ENCODE data around the gene IGFL2.
"Not testable (repeated sequence)": the region's sequence is repeated elsewhere in the genome, so short reads cannot be mapped to it uniquely, and the experiment has no call there.

The IGFL2 gene

DNA sequence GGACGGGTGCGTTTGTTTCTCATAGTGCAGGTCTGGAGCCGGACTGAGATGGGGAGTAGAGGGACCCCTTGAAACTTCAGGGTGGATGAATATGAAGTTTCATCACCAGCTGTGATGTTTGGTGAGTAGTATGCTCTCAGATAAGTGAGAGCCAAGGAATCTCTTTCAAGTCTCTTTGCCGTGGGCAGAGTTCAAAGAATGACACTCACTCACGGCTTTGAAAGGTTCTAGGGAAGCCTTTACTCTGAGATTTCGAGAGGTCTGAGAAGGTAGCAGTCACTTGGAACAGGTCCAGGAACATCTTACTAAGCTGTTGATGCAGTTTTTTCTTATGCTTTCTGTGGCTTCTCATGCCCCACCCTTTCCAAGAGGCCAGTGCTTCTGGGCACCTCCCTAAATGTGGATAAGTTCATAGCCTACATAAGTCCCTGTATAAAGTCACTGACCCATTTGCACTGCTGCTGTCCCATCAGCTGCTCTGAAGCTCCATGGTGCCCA, at the start of gene IGFL2:
Gene IGFL2, plus strand, starts transcription at position 448 of the 498 bp plus-strand sequence. Its CDS starts 41 bp downstream, at position 489.
- FAIRE-seq = no peak

DNA sequence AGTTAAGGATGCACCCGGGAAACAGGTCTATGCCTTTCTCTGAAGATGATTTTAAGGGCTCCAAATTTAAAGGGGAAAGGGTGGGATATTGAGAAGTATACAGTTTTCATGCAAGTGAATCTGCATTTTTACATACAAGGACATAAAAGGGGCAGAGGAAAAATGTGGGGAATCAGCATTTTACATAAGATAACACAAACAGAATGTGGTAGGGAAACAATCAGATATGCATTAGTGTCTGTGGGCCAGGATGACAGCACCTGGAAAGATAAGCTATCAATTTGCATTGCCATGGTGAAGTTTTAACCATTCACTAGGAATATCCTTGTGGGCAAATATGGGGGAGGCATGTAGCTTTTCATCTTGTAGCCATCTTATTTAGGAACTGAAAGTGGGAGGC, 47.7 kb upstream of the IGFL2 start:
- FAIRE-seq = no peak

DNA sequence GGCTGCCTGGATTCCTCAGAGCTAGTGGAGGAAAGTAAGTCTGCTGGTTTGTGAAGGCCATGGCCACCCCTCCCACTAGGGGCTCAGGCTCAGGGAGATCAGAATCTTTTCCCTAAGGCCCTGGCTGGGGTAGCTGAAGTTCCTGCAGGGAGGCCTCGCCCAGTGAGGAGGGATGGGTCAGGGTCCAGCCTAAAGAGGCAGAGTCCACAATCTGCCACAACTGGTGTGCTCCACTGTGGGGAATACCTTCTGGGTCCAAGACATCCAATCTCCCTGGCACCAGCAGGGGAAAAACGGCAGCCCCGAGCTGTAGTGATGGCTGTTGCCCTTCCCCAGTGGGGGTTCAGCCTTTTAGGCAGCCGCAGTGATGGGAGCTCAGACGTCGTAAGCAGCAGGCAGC, 46.7 kb upstream of the IGFL2 start:
- FAIRE-seq = no peak

DNA sequence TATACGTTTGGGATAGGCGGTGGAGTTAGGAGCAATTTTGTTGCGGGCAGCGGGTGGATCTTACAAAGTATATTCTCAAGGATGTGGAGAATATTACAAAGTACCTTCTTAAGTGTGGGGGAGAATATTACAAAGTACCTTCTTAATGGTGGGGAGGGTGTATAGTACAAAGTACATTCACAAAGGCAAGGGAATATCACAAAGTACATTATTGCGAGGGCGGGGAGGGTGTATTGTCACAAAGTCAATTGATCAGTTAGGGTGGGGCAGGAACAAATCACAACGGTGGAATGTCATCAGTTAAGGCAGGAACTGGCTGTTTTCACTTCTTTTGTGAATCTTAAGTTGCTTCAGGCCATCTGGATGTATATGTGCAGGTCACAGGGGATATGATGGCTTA, 45.7 kb upstream of the IGFL2 start:
- not testable (repeated sequence) for FAIRE-seq

DNA sequence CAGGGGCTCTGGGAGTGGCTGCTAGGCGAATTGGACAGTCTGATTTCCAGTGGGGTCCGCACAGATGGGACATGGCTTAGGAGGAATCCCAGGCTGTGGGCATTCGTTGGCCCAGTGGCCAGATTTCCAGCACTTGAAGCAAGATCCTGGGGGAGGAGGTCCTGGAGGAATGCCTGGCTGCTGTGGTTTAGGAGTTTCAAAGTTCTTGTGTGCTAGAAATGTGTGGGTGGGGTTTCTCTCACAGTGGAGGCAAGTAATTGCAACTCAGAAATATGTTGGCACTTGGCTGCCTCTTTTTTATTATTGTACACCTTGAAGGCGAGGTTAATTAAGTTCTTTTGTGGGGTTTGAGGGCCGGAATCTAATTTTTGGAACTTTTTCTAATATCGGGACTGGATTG, 40.7 kb upstream of the IGFL2 start:
- no peak for FAIRE-seq

DNA sequence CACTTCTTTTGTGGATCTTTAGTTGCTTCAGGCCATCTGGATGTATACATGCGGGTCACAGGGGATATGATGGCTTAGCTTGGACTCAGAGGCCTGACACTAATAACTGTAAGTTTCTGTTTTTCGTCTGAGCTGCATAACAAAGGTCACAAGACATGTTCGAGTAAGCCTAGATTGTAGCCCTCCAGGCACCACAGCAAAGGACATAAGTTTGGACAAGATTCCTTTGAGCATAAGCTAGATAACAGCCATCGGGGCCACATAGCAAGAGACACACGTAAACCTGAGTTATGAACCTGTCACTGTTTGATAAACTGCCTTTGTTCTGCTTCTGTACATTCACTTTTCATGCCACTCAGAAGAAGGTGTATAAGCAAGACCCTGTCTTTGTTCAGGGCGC, 38.2 kb upstream of the IGFL2 start:
- no peak for FAIRE-seq

DNA sequence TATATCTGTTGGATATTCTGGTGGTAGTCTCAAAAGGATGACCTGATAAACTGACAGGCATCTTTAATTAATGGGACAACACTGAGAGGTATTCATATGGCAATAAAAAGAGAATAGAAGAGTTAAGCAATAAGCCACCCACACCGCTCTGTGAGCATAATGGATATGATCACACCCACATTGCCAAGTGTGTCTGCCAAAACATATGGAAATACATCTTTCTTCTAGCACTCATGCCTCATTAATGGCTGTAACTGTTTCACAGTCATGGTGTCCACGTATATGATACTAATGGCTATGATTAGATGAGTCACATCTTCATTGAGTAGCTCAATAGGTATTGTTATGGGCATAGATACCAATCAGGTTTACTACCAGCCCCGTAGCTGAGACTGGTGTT, 36.7 kb upstream of the IGFL2 start:
- no peak for FAIRE-seq

DNA sequence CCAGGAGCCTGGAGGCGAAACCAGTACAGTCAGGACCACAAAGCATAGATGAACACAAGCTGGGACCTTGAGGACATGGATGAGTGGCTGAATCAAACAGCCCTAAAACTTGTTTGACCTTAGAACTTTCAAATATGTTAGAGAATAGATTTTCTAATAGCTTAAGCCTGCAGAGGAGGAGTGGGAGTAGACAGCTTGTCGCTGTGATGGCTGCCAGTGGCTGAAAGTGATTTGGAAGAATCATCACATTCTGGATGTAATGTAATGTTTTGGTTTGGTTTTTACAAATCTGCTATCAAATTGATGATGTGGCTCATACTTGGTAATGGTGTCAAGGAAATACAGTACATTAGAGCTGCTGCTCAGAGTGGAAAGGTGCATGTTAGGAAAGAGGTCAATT, 35.5 kb upstream of the IGFL2 start:
- FAIRE-seq = no peak

DNA sequence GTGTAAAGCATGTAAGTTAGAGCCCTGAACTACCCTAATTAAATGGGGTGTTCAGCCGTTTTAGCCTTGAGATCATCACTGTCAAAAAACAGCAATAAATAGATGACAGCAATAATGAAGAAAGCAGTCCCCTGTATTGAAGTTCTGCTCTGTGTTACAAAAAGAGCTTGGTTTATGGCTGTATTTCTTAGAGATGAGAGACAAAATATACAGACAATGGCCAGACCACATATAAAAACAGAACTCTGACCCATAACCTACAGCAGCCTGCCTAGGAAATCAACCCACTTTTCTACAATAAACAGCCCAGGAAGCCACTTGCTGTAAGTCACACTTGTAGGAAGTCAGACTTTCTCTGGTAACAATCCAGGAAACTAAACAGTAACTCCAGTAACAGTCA, 34.3 kb upstream of the IGFL2 start:
- FAIRE-seq = no peak

DNA sequence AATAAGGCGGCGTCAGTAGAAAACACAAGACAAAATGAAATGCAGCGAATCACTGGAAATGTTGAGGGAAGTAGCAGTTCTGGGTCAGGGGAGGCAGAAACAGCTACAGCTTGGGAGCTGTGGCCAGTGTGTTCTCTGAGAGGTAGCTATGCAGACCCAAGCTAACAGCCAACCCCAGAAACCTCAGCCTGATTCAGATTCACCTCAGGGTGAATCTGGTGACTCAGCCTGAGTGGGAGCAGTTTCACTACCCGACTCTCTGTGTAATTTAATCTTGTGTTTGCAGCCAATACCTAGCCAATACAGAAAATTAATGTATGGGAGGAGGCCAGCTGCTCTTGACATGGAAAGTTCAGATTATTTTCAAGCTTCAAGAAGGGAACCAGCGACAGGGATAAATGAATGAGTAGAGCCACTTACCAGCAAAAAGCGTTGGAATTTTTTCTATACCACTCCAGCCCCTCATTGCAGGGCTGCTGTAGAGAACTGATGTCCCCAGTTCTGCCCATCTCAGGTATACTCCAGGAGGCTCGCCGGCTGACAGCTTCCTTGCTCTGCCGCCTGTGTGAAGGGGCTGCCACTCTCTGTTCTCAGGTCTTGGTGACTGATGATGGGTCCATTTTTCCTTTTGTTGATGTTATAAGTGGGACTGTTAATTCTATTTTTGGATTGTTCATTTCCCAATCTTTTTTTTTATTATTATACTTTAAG, 32.5 kb upstream of the IGFL2 start:
- no peak for FAIRE-seq

DNA sequence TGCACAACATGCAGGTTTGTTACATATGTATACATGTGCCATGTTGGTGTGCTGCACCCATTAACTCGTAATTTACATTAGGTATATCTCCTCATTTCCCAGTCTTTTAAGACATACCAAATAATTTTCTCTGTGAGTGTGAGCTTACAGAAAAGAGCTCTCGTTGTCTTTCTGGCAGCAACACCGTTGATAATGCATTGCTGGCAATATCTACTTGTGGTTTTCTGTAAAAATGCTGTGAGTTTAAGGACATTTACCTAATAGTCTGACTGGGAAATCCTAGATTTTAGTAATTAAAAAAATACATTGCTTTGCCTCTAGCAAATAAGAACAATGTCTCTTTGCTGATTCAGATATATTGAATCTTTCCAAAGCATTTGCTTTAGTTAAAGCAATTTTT, 31.9 kb upstream of the IGFL2 start:
- no peak for FAIRE-seq

DNA sequence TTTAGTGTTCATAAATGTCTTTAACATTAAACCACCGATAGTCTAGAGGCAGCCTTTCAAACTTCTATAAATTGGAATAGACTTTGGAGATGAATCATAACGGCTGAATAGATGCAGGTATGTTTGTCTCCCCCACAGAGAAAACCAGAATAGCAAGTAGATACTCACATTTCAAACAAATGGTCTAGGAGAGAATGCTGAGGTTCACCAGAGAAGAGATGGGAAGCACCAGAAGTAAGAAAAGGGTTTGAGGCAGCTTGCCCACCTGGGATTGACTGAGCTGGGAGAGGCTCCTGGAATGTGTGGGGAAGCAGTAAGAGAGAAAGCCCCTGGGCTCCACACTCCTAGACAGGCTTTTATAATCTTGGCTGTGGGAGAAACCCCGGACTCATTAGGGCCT, 29.9 kb upstream of the IGFL2 start:
- FAIRE-seq = no peak

DNA sequence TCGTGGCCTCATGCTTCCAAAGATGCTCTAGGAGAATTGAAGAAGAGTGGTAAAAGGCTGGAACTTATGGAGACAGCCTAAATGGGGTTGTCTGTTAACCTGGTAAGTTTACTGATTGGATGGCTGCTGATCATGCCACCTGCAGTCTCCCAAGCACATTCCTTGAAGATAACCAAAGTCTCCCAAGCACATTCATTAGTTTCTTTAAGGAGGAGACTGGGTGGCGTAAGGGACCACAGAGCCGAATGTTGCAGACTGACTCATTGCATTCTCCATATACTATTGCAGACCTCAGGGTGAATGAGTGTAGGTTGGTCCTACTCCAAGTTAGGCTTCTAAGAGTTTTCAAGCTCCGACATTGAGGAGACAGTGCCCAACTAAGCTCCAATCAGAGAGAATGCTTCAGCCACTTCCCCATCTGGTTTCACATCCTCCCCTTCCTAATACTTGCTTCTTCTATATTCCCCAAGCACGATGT, 23.4 kb upstream of the IGFL2 start, which contains the start of gene IGFL3:
Gene IGFL3, minus strand, starts transcription at position 51 of the 478 bp plus-strand sequence. Its CDS starts 39 bp downstream, at position 12.
- no peak for FAIRE-seq

DNA sequence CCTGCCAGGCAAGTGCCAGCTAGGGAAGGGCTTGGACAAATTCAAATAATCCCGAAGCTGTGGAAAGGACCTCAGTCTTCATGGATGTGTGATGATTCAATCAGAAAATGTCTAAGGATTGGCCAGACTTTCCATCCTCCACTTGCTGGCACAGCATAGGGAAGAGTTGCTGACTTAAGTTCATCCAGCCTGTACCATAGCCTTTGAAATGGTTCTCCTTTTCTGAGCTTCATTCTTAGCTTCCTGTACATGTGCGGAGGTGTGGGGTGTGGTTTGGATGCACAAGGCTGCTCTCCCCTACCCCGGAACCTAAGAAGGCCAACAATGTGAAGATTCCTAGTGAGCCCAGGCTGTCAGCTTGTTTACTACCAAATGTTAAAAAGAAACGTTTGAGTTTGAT, 22.6 kb upstream of the IGFL2 start:
- FAIRE-seq = no peak

DNA sequence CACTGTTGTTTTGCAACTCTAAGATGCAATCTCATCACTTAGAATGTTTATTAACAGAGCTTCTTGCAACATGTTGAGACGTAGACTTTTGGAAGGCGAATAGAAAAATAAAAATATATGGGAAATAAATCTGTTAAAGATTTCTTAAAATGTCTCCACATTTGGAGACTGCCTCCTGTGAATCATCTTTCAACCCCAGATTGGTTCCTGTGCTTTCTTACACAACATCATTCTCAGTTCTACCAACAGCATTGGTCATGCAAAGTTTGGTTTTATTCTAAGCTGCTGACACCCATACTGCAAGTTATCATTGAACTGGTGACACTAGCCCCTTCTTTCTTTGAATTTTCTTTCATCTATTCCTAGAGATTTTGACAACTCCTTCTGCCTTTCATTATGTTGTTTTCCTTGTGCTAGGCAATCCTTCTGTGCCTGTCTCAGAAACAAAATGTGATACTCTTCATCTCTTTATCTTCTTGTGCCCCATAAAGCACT, 21.9 kb upstream of the IGFL2 start:
- FAIRE-seq = no peak

DNA sequence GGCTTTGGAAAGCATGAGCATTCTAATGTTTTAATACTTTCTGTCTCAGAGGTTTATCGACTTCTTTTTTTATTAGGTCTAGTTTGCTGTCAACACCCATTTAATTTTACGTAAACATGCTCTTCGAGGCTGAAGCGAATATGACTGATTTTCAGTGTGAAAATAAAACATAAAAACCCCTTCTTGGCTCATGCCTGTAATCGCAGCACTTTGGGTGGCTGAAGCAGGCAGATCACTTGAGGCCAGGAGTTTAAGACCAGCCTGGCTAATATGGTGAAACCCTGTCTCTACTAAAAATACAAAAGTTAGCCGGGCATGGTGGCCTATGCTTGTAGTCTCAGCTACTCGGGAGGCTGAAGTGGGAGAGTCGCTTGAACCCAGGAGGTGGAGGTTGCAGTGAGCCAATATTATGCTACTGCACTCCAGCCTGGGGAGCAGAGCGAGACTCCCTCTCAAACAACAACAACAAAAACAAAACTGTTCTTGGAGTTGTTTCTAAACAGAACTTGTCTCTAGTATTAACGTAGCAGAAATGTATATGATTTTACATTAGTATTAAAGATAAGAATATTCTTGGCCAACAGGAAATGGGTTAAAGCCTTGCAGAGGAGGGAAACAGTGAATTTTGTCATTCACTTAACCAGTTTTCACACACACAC, 16.4 kb upstream of the IGFL2 start:
- FAIRE-seq = no peak

DNA sequence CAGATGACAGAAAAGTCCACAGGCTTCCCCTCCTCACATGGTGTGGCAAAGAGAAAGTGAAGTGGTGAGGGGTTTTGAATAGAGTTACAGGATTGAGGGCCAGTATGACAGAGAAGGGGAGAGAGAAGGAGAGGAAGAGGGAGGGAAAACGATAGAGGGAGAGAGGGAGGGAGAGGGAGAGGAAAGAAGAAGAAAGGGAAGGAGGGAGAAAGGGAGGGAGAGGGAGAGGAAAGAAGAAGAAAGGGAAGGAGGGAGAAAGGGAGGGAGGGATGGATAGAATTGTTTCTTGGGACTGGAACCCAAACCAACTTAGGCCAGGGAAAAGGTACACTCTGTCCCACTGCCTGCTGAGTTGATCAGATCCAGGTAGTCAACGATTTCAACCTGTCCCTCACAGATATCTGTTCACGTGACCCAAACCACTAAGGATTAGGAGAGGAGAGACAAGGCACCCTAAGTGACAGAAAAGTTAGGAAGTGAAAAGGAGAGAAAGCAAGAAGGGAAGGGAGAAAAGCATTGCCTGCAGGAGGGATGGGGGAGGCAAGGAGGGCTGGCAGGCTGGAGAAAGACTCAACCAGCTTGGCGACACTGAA, 15.4 kb upstream of the IGFL2 start:
- no peak for FAIRE-seq

DNA sequence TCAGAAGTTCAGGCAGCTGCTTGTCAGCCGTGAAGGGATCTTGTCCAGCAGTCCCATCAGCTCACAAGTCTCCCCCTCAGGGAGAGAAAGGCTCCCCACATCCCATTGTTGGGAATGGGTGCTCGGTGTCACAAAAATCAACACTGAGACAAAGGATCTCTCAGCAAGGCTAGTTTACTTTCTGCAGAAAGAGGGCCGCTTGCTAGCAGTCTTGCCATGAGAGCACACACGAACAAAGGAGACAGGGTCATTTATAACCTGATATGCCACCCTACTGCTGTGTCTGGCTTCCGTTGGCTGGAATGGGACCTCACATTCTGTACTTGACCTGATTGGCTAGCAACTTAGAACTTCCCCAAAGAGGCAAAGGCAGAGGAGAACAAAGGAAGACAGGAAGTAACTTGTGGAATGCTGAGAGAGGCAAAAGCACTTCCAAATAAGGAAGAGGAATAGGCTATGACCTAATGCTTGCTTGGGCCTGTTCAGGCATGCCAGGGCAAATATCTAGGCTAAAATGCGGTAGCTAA, 14.9 kb upstream of the IGFL2 start:
- no peak for FAIRE-seq

DNA sequence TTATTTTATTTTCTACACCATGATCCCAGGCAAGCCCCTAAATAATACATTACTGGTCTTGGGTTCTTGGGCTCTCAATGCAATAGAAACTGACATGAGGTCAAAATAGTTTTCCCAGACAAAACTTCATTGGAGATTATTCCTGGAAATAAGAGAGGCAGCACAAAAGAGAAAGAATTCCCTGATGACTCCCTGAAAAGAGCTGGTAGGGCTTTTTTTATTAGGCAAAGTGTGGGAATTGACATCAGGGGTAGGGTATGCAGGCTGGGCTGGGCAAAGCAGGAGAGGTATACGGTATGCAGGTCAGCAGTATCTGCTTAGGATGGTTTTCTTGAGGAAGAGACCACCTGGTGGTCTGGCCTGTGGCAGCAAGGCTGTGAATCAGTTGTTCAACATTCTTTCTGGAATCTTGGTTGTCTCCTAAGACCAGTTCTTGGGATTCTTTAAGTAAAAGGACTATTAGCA, 14.2 kb upstream of the IGFL2 start:
- no peak for FAIRE-seq

DNA sequence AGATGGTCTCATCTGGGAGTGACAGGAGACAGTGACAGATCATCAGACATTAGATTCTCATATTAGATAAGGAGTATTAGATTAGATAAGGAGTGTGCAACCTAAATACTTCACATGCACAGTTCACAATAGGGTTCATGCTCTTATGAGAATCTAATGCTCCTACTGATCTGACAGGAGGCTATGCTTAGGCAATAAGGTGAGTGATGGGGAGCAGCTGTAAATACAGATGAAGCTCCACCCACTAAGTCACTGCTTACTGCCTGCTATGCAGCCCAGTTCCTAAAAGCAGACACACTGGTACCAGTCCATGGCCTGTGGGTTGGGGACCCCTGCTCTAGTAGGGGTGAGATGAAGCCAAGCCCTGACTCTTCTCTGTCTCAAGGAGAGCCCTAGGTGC, 13.5 kb upstream of the IGFL2 start:
- FAIRE-seq = no peak

DNA sequence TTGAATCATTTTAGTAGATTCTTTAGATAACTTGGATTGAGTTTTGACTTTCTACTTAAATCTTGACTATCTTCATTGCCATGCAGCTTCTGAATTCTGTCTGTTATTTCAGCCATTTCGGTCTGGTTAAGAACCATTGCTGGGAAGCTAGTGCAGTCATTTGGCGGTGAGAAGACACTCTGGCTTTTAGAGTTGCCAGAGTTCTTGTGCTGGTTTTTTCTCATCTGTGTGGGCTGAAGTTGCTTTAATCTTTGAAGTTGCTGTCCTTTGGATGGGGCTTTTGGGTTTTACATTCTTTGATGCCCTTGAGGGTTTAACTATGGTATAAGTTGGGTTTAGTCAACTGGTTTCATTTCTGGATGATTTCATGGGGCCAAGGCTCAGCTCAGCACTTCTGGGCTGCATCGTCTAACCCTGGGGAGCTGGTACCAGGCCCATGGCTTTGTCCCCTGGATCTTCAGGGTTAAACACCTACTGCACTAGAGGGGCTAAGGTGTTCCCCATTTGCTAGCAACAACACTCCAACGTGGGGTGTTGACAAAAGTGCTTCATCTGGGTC, 10.0 kb upstream of the IGFL2 start:
- FAIRE-seq = no peak

DNA sequence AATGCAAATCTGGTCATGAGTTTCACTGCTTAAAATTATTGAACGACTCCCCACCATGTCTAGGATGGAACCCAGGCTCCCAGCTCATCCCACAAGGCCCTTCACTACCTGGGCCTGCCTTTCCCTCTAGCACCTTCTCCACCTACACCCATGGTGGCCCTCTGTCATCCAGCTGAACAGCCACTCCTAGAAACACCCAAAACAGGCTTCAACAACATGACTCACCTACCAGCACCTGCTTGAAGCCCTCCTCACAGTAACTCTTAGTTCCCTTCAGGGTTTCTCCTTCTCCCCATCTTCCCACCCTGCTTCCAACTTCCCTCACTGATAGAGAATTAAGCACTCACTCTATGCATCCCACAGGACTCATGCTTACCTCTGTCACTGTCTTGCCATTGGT, 6.6 kb upstream of the IGFL2 start:
- no peak for FAIRE-seq

DNA sequence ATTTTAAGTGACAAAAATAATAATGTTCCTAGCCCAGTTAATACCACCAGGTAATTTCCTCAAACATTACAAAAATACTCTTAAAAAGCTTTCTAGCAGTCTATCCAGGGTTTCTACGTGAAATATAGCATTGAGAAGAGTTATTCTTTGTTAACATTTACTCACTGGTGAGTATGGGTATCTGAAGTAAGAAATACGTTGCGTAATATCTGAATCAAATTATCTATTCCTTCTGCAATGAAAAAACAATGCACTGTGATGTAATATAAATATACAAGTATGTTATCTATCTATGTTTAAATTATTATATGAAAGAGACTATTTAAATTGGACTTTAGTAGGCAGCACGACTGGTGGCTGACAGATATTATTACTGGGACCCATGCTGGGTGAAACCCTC, 5.7 kb upstream of the IGFL2 start:
- no peak for FAIRE-seq

Measured in colon (tissue), 2 donors.